HFF-Myc (cell line): Measurements from ENCODE around the gene MRPL52.

Source experiments
- DNase-seq: peaks from one replicate; pipeline ENCODE4 v3.0.0-alpha.2; 2011; ENCODE audit warnings: low read depth; ENCODE audit errors: extremely low read depth
- H3K4me3 ChIP-seq: replicated peaks from 2 replicates; pipeline ENCODE4 v1.5.1; 2011; ENCODE audit warnings: low read depth, mild to moderate bottlenecking, control low read depth, low read length
- TF ChIP-seq, protein P1 (sequence below): IDR thresholded peaks from 2 replicates; pipeline ENCODE4 v1.5.1; 2012; ENCODE audit warnings: mild to moderate bottlenecking, low read depth, low read length, control low read depth; ENCODE audit errors: missing control alignments

MRPL52 gene

DNA sequence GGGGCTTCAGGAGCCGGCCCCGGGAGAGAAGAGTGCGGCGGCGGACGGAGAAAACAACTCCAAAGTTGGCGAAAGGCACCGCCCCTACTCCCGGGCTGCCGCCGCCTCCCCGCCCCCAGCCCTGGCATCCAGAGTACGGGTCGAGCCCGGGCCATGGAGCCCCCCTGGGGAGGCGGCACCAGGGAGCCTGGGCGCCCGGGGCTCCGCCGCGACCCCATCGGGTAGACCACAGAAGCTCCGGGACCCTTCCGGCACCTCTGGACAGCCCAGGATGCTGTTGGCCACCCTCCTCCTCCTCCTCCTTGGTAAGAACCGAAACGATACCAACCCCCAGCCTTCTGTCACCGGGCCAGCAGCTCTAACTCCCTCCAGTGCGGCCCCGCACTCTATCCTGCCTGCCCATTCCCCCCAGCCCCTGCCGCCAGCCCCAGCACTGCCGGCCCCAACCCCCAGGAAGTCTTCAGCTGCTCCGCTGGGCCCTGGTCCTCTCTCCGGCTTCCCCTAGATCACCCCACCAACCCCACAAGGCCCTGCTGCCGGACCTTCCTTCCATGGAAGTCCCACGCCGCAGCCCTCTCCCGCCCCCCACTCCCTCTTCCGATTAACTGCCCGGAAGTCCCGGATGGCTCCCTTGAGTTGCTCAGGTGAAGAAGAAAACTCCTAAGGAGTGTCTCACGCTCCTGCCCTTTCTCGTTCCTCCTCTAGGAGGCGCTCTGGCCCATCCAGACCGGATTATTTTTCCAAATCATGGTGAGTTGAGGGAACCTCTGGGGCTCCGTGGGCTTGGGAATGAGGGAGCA is 42.5 kb downstream of the MRPL52 start:
- TF ChIP-seq, protein P1, sequence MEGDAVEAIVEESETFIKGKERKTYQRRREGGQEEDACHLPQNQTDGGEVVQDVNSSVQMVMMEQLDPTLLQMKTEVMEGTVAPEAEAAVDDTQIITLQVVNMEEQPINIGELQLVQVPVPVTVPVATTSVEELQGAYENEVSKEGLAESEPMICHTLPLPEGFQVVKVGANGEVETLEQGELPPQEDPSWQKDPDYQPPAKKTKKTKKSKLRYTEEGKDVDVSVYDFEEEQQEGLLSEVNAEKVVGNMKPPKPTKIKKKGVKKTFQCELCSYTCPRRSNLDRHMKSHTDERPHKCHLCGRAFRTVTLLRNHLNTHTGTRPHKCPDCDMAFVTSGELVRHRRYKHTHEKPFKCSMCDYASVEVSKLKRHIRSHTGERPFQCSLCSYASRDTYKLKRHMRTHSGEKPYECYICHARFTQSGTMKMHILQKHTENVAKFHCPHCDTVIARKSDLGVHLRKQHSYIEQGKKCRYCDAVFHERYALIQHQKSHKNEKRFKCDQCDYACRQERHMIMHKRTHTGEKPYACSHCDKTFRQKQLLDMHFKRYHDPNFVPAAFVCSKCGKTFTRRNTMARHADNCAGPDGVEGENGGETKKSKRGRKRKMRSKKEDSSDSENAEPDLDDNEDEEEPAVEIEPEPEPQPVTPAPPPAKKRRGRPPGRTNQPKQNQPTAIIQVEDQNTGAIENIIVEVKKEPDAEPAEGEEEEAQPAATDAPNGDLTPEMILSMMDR, result peak; percentile 96
- peak overlapping the region; percentile 71 for H3K4me3 ChIP-seq
- DNase-seq, result no peak

DNA sequence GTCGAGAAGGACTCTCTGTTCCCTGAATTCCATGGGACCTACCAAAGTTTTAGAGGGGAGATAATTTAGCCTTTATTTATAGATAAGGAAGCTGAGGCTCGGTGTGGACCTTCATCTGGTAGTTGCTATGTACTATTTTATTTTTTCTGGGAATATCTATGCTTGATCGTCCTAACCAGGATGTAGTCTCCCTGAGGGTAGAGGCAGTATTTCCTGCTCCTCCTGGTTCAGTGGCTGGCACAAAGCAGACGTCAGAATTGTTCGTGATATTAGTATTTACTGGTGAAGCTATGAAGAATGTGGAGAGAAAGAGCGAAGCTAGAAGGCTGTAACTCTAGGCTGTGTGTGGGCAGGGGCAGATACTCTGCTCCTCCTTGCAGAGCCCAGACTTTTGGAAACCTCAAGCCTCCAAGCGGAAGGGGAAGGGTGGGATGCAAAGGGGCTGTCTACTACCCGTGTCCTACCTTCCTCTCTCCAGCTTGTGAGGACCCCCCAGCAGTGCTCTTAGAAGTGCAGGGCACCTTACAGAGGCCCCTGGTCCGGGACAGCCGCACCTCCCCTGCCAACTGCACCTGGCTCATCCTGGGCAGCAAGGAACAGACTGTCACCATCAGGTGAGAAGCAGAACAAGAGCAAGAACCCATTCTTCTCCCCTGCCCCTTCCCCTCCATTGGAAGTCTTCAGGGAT is 43.3 kb downstream of the MRPL52 start:
- TF ChIP-seq, protein P1, result no peak
- DNase-seq, result no peak
- peak overlapping the region; percentile 71 for H3K4me3 ChIP-seq

- TF ChIP-seq, protein P1, result no peak
- H3K4me3 ChIP-seq, result no peak overlapping the region
- no peak for DNase-seq
Observed at GRCh38 chr14:22875003-22875747, 45.5 kb downstream of the MRPL52 start.

GRCh38 chr14:22875748-22876319 is 46.1 kb downstream of the MRPL52 start:
- TF ChIP-seq, protein P1, result no peak
- DNase-seq, result no peak
- H3K4me3 ChIP-seq, result no peak overlapping the region

DNA sequence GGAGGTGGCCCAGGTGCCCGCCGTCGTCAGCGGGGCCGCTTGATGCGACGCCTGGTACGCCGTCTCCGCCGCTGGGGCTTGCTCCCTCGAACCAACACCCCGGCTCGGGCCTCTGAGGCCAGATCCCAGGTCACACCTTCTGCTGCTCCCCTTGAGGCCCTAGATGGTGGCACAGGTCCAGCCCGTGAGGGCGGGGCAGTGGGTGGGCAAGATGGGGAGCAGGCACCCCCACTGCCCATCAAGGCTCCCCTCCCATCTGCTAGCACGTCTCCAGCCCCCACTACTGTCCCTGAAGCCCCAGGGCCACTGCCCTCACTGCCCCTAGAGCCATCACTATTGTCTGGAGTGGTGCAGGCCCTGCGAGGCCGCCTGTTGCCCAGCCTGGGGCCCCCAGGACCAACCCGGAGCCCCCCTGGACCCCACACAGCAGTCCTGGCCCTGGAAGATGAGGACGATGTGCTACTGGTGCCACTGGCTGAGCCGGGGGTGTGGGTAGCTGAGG is 47.4 kb downstream of the MRPL52 start:
- TF ChIP-seq, protein P1, result no peak
- no peak overlapping the region for H3K4me3 ChIP-seq
- DNase-seq, result no peak
